Endodermal cell (in vitro differentiated cells): ENCODE measurements around the gene CPT1C. TPM values are rescaled to one million over a fixed set of nuclear protein-coding genes. Genes with fewer than 3 reads are reported as not detected.

Source experiments
- DNase-seq: peaks from one replicate; pipeline ENCODE4 v3.0.0-alpha.2; 2017
- H3K27ac ChIP-seq: 2 replicates; pipeline ENCODE4 v1.5.1; 2013; ENCODE audit warnings: mild to moderate bottlenecking, low read depth, low read length, moderate library complexity
- H3K27me3 ChIP-seq: 2 replicates; pipeline ENCODE4 v1.6.1; 2013; ENCODE audit warnings: mild to moderate bottlenecking, low read length, moderate library complexity; ENCODE audit not compliant: insufficient read depth, control insufficient read depth, poor library complexity, severe bottlenecking
- H3K36me3 ChIP-seq: 2 replicates; pipeline ENCODE4 v1.7.0; 2013; ENCODE audit warnings: mild to moderate bottlenecking, low read length, moderate library complexity; ENCODE audit not compliant: control insufficient read depth, insufficient read depth
- H3K4me1 ChIP-seq: one replicate; pipeline ENCODE4 v1.7.0; 2013; ENCODE audit warnings: low read length; ENCODE audit not compliant: control insufficient read depth, insufficient read depth
- H3K4me3 ChIP-seq: 2 replicates; pipeline ENCODE4 v1.5.1; 2013; ENCODE audit warnings: mild to moderate bottlenecking, low read length, moderate library complexity
- H3K9ac ChIP-seq: 2 replicates; pipeline ENCODE4 v1.6.1; 2013; ENCODE audit warnings: mild to moderate bottlenecking, low read length, moderate library complexity; ENCODE audit not compliant: poor library complexity, severe bottlenecking; ENCODE audit errors: extremely low read depth
- H3K9me3 ChIP-seq: 2 replicates; pipeline ENCODE4 v1.6.1; 2013; ENCODE audit warnings: mild to moderate bottlenecking, low read length, moderate library complexity; ENCODE audit not compliant: control insufficient read depth
- H3K27ac Mint-ChIP-seq: 2 replicates; pipeline ENCODE4 v1.8.0; 2020; ENCODE audit warnings: mixed read lengths
- H3K27me3 Mint-ChIP-seq: 2 replicates; pipeline ENCODE4 v1.8.0; 2021; ENCODE audit warnings: mild to moderate bottlenecking, mixed read lengths; ENCODE audit not compliant: insufficient read depth
- H3K36me3 Mint-ChIP-seq: 2 replicates; pipeline ENCODE4 v1.8.0; 2020; ENCODE audit warnings: low read depth, mixed read lengths
- H3K4me1 Mint-ChIP-seq: 2 replicates; pipeline ENCODE4 v1.8.0; 2020; ENCODE audit warnings: mixed read lengths
- H3K4me3 Mint-ChIP-seq: 2 replicates; pipeline ENCODE4 v1.8.0; 2020; ENCODE audit warnings: mild to moderate bottlenecking, moderate library complexity, mixed read lengths
- H3K9me3 Mint-ChIP-seq: 2 replicates; pipeline ENCODE4 v1.8.0; 2020; ENCODE audit warnings: mild to moderate bottlenecking, mixed read lengths
- WGBS, 2 experiments: methylation state at CpG; one replicate each; pipeline versions ENCODE4 v1.1.5 to v1.1.7; 2013; ENCODE audit warnings: missing lambda C conversion rate in 2 of 2, mixed read lengths in 1 of 2; ENCODE audit not compliant: insufficient coverage in 1 of 2, insufficient read length in 1 of 2; 5-methylcytosine and 5-hydroxymethylcytosine counted together
- total RNA-seq, 2 donors: library from RNA; stranded (reverse); fragmentation: NEBNext Ultra II Directional in 1 of 2; extraction: Animal tissue kit (Norgen Biotek cat#: 25700) in 1 of 2; gene quantifications; 2 replicates in 1 of 2; 3 replicates in 1 of 2; pipeline ENCODE4 v1.2.1, GENCODE V29; 2021
- TF ChIP-seq, protein P1 (sequence below): fragments of 200-600 bp; sonication (generic); conservative IDR thresholded peaks from 2 replicates; pipeline ENCODE4 v1.5.0; 2021; ENCODE audit warnings: antibody characterized with exemption, mild to moderate bottlenecking

CPT1C gene
- total RNA-seq, 2 donors from 2014 or later, result 41.4 to 59.7 TPM

GRCh38 chr19:49678985-49679770 lies 11.7 kb upstream of the CPT1C start:
- no peaks in the 10 kb centered on the region for H3K27me3 ChIP-seq
- Mint-ChIP-seq H3K36me3 (peaks cover 27% of the 10 kb centered on the region), H3K4me3 (peak overlapping the region; percentile 97), H3K27me3 (no peaks in the 10 kb centered on the region), H3K9me3 (no peaks in the 10 kb centered on the region), H3K4me1 (peaks cover 24% of the 10 kb centered on the region), H3K27ac (peak overlapping the region; percentile 89)
- 70 to 78% methylated on average over 4 to 10 of the region's 12 CpGs for WGBS, 2 experiments
- no peak for DNase-seq
- H3K4me1 ChIP-seq, result peaks cover 14% of the 10 kb centered on the region
- H3K4me3 ChIP-seq, result peak overlapping the region; percentile 83
- no peaks in the 10 kb centered on the region for H3K9me3 ChIP-seq
- H3K27ac ChIP-seq, result no peak overlapping the region
- H3K9ac ChIP-seq, result no peak overlapping the region
- peaks cover 30% of the 10 kb centered on the region for H3K36me3 ChIP-seq
- TF ChIP-seq, protein P1, sequence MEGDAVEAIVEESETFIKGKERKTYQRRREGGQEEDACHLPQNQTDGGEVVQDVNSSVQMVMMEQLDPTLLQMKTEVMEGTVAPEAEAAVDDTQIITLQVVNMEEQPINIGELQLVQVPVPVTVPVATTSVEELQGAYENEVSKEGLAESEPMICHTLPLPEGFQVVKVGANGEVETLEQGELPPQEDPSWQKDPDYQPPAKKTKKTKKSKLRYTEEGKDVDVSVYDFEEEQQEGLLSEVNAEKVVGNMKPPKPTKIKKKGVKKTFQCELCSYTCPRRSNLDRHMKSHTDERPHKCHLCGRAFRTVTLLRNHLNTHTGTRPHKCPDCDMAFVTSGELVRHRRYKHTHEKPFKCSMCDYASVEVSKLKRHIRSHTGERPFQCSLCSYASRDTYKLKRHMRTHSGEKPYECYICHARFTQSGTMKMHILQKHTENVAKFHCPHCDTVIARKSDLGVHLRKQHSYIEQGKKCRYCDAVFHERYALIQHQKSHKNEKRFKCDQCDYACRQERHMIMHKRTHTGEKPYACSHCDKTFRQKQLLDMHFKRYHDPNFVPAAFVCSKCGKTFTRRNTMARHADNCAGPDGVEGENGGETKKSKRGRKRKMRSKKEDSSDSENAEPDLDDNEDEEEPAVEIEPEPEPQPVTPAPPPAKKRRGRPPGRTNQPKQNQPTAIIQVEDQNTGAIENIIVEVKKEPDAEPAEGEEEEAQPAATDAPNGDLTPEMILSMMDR, result no peak

GRCh38 chr19:49679771-49680413 lies 11.0 kb upstream of the CPT1C start:
- H3K27ac Mint-ChIP-seq, result peak overlapping the region; percentile 89
- Histone ChIP-seq H3K36me3 (peaks cover 38% of the 10 kb centered on the region), H3K9ac (peak overlapping the region; percentile 2), H3K4me1 (peaks cover 14% of the 10 kb centered on the region), H3K27me3 (no peaks in the 10 kb centered on the region), H3K27ac (peak overlapping the region; percentile 68), H3K4me3 (peak overlapping the region; percentile 83), H3K9me3 (no peaks in the 10 kb centered on the region)
- no peaks in the 10 kb centered on the region for H3K9me3 Mint-ChIP-seq
- peaks cover 24% of the 10 kb centered on the region for H3K4me1 Mint-ChIP-seq
- DNase-seq, result peak; percentile 62
- peak overlapping the region; percentile 97 for H3K4me3 Mint-ChIP-seq
- 22 to 53% methylated on average over 1 to 10 of the region's 10 CpGs for WGBS, 2 experiments
- TF ChIP-seq, protein P1, result no peak
- no peaks in the 10 kb centered on the region for H3K27me3 Mint-ChIP-seq
- peaks cover 31% of the 10 kb centered on the region for H3K36me3 Mint-ChIP-seq

- peak overlapping the region; percentile 83 for H3K4me3 ChIP-seq
- H3K4me3 Mint-ChIP-seq, result peak overlapping the region; percentile 97
- TF ChIP-seq, protein P1, result peak; percentile 99
- H3K27me3 ChIP-seq, result no peaks in the 10 kb centered on the region
- H3K9ac ChIP-seq, result peak overlapping the region; percentile 2
- peak; percentile 99 for DNase-seq
- 27 to 39% methylated on average over 13 to 40 of the region's 40 CpGs for WGBS, 2 experiments
- no peaks in the 10 kb centered on the region for H3K27me3 Mint-ChIP-seq
- peaks cover 24% of the 10 kb centered on the region for H3K4me1 Mint-ChIP-seq
- peak overlapping the region; percentile 89 for H3K27ac Mint-ChIP-seq
- peaks cover 45% of the 10 kb centered on the region for H3K36me3 ChIP-seq
- H3K9me3 ChIP-seq, result no peaks in the 10 kb centered on the region
- H3K27ac ChIP-seq, result peak overlapping the region; percentile 68
- H3K9me3 Mint-ChIP-seq, result no peaks in the 10 kb centered on the region
- peaks cover 14% of the 10 kb centered on the region for H3K4me1 ChIP-seq
- peaks cover 39% of the 10 kb centered on the region for H3K36me3 Mint-ChIP-seq
Measured at GRCh38 chr19:49680421-49681351, 10.2 kb upstream of the CPT1C start.
